Temporal lobe (tissue), 1 donor: ENCODE data around the gene CEACAM5. TPM values are rescaled to one million over a fixed set of nuclear protein-coding genes. Genes with fewer than 3 reads are reported as not detected.

Experiments
- total RNA-seq: library from RNA; depleted of rRNA; stranded (reverse); fragments of >200 nt; gene quantifications from one replicate; pipeline ENCODE4 v1.2.3, GENCODE V29; 2014

Gene CEACAM5
- total RNA-seq, 1 donor from 2014 or later = 0.25 TPM

Other genes with a start within 250 kb of the CEACAM5 start
- gene CEACAM21, start 132.5 kb upstream of the CEACAM5 start, total RNA-seq = 0.74 TPM
- not detected for gene CEACAM4, start 81.6 kb upstream of the CEACAM5 start, total RNA-seq
- gene CEACAM7, start 20.4 kb upstream of the CEACAM5 start, total RNA-seq = not detected
- 0.25 TPM for gene CEACAM6, start 46.9 kb downstream of the CEACAM5 start, total RNA-seq
- 0.25 TPM for gene CEACAM3, start 88.0 kb downstream of the CEACAM5 start, total RNA-seq
- not detected for gene LYPD4, start 136.1 kb downstream of the CEACAM5 start, total RNA-seq
- not detected for gene DMRTC2, start 136.4 kb downstream of the CEACAM5 start, total RNA-seq
- gene RPS19, start 151.6 kb downstream of the CEACAM5 start, total RNA-seq = 776 TPM
- gene CD79A, start 168.7 kb downstream of the CEACAM5 start, total RNA-seq = not detected
- 12.5 TPM for gene ARHGEF1, start 174.6 kb downstream of the CEACAM5 start, total RNA-seq
- not detected for gene ERFL, start 219.8 kb downstream of the CEACAM5 start, total RNA-seq